H54 (cell line): ENCODE data around the gene NOXRED1.
"Not testable (repeated sequence)": the region's sequence is repeated elsewhere in the genome, so short reads cannot be mapped to it uniquely, and the experiment has no call there.

Source experiments
- DNase-seq: peaks from one replicate; pipeline ENCODE4 v3.0.0; 2011; ENCODE audit warnings: low spot score, mixed read lengths; ENCODE audit not compliant: insufficient read length
- FAIRE-seq: peaks from 3 replicates; lab custom pipeline; 2011; peaks lifted over from hg19 to GRCh38; lab: Jason Lieb, UNC
- POLR2A ChIP-seq: IDR thresholded peaks from 2 replicates; pipeline ENCODE4 v1.6.1; 2011; ENCODE audit warnings: low read depth, mild to moderate bottlenecking, low read length

The NOXRED1 gene

GRCh38 chr14:77436042-77436441 is 12.7 kb upstream of the NOXRED1 start:
- DNase-seq (no peak), FAIRE-seq (no peak)
- no peak for TF ChIP-seq POLR2A

- TF ChIP-seq POLR2A, result no peak
- FAIRE-seq (no peak), DNase-seq (no peak)
These were observed 3.1 kb upstream of the NOXRED1 start for GRCh38 chr14:77426396-77426795.

- no peak for FAIRE-seq
- TF ChIP-seq POLR2A, result no peak
- no peak for DNase-seq
These were observed 1.5 kb upstream of the NOXRED1 start for GRCh38 chr14:77424862-77425261.

GRCh38 chr14:77421201-77421600 is 2.1 kb downstream of the NOXRED1 start:
- FAIRE-seq (no peak), DNase-seq (no peak)
- no peak for TF ChIP-seq POLR2A

- DNase-seq, result no peak
- TF ChIP-seq POLR2A, result no peak
- FAIRE-seq, result no peak
These were observed 6.5 kb downstream of the NOXRED1 start for GRCh38 chr14:77416836-77417235.

GRCh38 chr14:77416098-77416497 is 7.2 kb downstream of the NOXRED1 start:
- DNase-seq, FAIRE-seq: not testable (repeated sequence)

- not testable (repeated sequence) for FAIRE-seq, DNase-seq
These were observed 7.8 kb downstream of the NOXRED1 start for GRCh38 chr14:77415403-77416030.

- FAIRE-seq (no peak), DNase-seq (no peak)
- no peak for TF ChIP-seq POLR2A
These were observed 14.2 kb downstream of the NOXRED1 start for GRCh38 chr14:77409131-77409533.

GRCh38 chr14:77407158-77407557 is 16.2 kb downstream of the NOXRED1 start:
- no peak for FAIRE-seq
- TF ChIP-seq POLR2A, result no peak

GRCh38 chr14:77406718-77407117 is 16.6 kb downstream of the NOXRED1 start:
- no peak for FAIRE-seq
- no peak for DNase-seq
- TF ChIP-seq POLR2A, result no peak

More at GRCh38 chr14:77407158-77407557, 16.2 kb downstream of the NOXRED1 start:
- no peak for DNase-seq

GRCh38 chr14:77406086-77406485 is 17.2 kb downstream of the NOXRED1 start:
- no peak for DNase-seq
- FAIRE-seq, result no peak
- TF ChIP-seq POLR2A, result no peak

- no peak for TF ChIP-seq POLR2A
- DNase-seq (no peak), FAIRE-seq (no peak)
These were observed 19.6 kb downstream of the NOXRED1 start for GRCh38 chr14:77403768-77404167.

- no peak for TF ChIP-seq POLR2A
- DNase-seq (no peak), FAIRE-seq (no peak)
These were observed 23.1 kb downstream of the NOXRED1 start for GRCh38 chr14:77400216-77400615.

- FAIRE-seq, result no peak
- no peak for TF ChIP-seq POLR2A
- no peak for DNase-seq
These were observed 33.1 kb downstream of the NOXRED1 start for GRCh38 chr14:77390188-77390587.

- DNase-seq (no peak), FAIRE-seq (no peak)
- no peak for TF ChIP-seq POLR2A
These were observed 44.6 kb downstream of the NOXRED1 start for GRCh38 chr14:77378701-77379100.
